Measurements from ENCODE around the gene INO80E.
"Not testable (repeated sequence)": the region's sequence is repeated elsewhere in the genome, so short reads cannot be mapped to it uniquely, and the experiment has no call there.

The INO80E gene

GRCh38 chr16:29995911-29996765 lies at the start of gene INO80E:
Gene INO80E, plus strand, starts transcription at chr16:29996241. Its CDS starts 70 bp downstream, at chr16:29996311.
- peak within 1 kb of the TSS; percentile 97 for H3K27ac ChIP-seq (ENCODE audit: low read depth, low read length)
- peaks cover 6 to 47% of the 10 kb centered on the region in 2 donors for H3K36me3 ChIP-seq (ENCODE audit: control insufficient read depth in 1 of 2, insufficient read depth in 2 of 2, low read length in 2 of 2)
- H3K4me3 ChIP-seq (ENCODE audit: low read depth in 1 of 2, low read length in 2 of 2): peak within 1 kb of the TSS; percentile 97
- H3K27me3 ChIP-seq (ENCODE audit: control insufficient read depth in 1 of 2, insufficient read depth in 2 of 2, low read length in 2 of 2): no peaks in the 10 kb centered on the region
- H3K4me1 ChIP-seq (ENCODE audit: control insufficient read depth in 1 of 2, insufficient read depth in 2 of 2, low read length in 2 of 2): peaks cover 22% of the 10 kb centered on the region in 2 donors
- H3K9ac ChIP-seq (ENCODE audit: low read depth in 1 of 2, low read length in 2 of 2): peak within 1 kb of the TSS; percentile 82 to 95
- H3K9me3 ChIP-seq (ENCODE audit: control insufficient read depth in 1 of 2, low read length in 2 of 2): no peaks in the 10 kb centered on the region

- H3K4me1 ChIP-seq (ENCODE audit: control insufficient read depth in 1 of 2, insufficient read depth in 2 of 2, low read length in 2 of 2): peaks cover 12 to 18% of the 10 kb centered on the region in 2 donors
- no peaks in the 10 kb centered on the region for H3K9me3 ChIP-seq (ENCODE audit: control insufficient read depth in 1 of 2, low read length in 2 of 2)
- no peaks in the 10 kb centered on the region for H3K36me3 ChIP-seq (ENCODE audit: control insufficient read depth in 1 of 2, insufficient read depth in 2 of 2, low read length in 2 of 2)
- H3K4me3 ChIP-seq (ENCODE audit: low read depth in 1 of 2, low read length in 2 of 2): no peak overlapping the region
- no peaks in the 10 kb centered on the region for H3K27me3 ChIP-seq (ENCODE audit: control insufficient read depth in 1 of 2, insufficient read depth in 2 of 2, low read length in 2 of 2)
- H3K27ac ChIP-seq (ENCODE audit: low read depth, low read length): no peak overlapping the region
- no peak overlapping the region for H3K9ac ChIP-seq (ENCODE audit: low read depth in 1 of 2, low read length in 2 of 2)
These were observed 48.1 kb upstream of the INO80E start for GRCh38 chr16:29947897-29948296.

- Histone ChIP-seq H3K27ac (ENCODE audit: low read depth, low read length) (no peak overlapping the region), H3K9ac (ENCODE audit: low read depth in 1 of 2, low read length in 2 of 2) (no peak overlapping the region), H3K9me3 (ENCODE audit: control insufficient read depth in 1 of 2, low read length in 2 of 2) (no peaks in the 10 kb centered on the region), H3K36me3 (ENCODE audit: control insufficient read depth in 1 of 2, insufficient read depth in 2 of 2, low read length in 2 of 2) (no peaks in the 10 kb centered on the region), H3K4me1 (ENCODE audit: control insufficient read depth in 1 of 2, insufficient read depth in 2 of 2, low read length in 2 of 2) (no peaks in the 10 kb centered on the region), H3K4me3 (ENCODE audit: low read depth in 1 of 2, low read length in 2 of 2) (no peak overlapping the region), H3K27me3 (ENCODE audit: control insufficient read depth in 1 of 2, insufficient read depth in 2 of 2, low read length in 2 of 2) (no peaks in the 10 kb centered on the region)
These were observed 45.1 kb upstream of the INO80E start for GRCh38 chr16:29950806-29951461.

GRCh38 chr16:29951625-29952365 lies 44.2 kb upstream of the INO80E start:
- H3K9ac ChIP-seq (ENCODE audit: low read depth in 1 of 2, low read length in 2 of 2): no peak overlapping the region
- H3K36me3 ChIP-seq (ENCODE audit: control insufficient read depth in 1 of 2, insufficient read depth in 2 of 2, low read length in 2 of 2): no peaks in the 10 kb centered on the region
- no peak overlapping the region for H3K4me3 ChIP-seq (ENCODE audit: low read depth in 1 of 2, low read length in 2 of 2)
- H3K4me1 ChIP-seq (ENCODE audit: control insufficient read depth in 1 of 2, insufficient read depth in 2 of 2, low read length in 2 of 2): no peaks in the 10 kb centered on the region
- H3K9me3 ChIP-seq (ENCODE audit: control insufficient read depth in 1 of 2, low read length in 2 of 2): no peaks in the 10 kb centered on the region
- H3K27ac ChIP-seq (ENCODE audit: low read depth, low read length): no peak overlapping the region
- no peaks in the 10 kb centered on the region for H3K27me3 ChIP-seq (ENCODE audit: control insufficient read depth in 1 of 2, insufficient read depth in 2 of 2, low read length in 2 of 2)

GRCh38 chr16:29958756-29959155 lies 37.3 kb upstream of the INO80E start:
- no peak overlapping the region for H3K9ac ChIP-seq (ENCODE audit: low read depth in 1 of 2, low read length in 2 of 2)
- no peak overlapping the region for H3K4me3 ChIP-seq (ENCODE audit: low read depth in 1 of 2, low read length in 2 of 2)
- no peaks in the 10 kb centered on the region for H3K27me3 ChIP-seq (ENCODE audit: control insufficient read depth in 1 of 2, insufficient read depth in 2 of 2, low read length in 2 of 2)
- no peaks in the 10 kb centered on the region for H3K36me3 ChIP-seq (ENCODE audit: control insufficient read depth in 1 of 2, insufficient read depth in 2 of 2, low read length in 2 of 2)
- H3K27ac ChIP-seq (ENCODE audit: low read depth, low read length): no peak overlapping the region
- H3K4me1 ChIP-seq (ENCODE audit: control insufficient read depth in 1 of 2, insufficient read depth in 2 of 2, low read length in 2 of 2): peaks cover 12 to 17% of the 10 kb centered on the region in 2 donors
- H3K9me3 ChIP-seq (ENCODE audit: control insufficient read depth in 1 of 2, low read length in 2 of 2): no peaks in the 10 kb centered on the region

GRCh38 chr16:29959293-29959692 lies 36.7 kb upstream of the INO80E start:
- Histone ChIP-seq H3K9me3 (ENCODE audit: control insufficient read depth in 1 of 2, low read length in 2 of 2) (no peaks in the 10 kb centered on the region), H3K27me3 (ENCODE audit: control insufficient read depth in 1 of 2, insufficient read depth in 2 of 2, low read length in 2 of 2) (no peaks in the 10 kb centered on the region), H3K9ac (ENCODE audit: low read depth in 1 of 2, low read length in 2 of 2) (no peak overlapping the region), H3K36me3 (ENCODE audit: control insufficient read depth in 1 of 2, insufficient read depth in 2 of 2, low read length in 2 of 2) (no peaks in the 10 kb centered on the region), H3K27ac (ENCODE audit: low read depth, low read length) (no peak overlapping the region), H3K4me1 (ENCODE audit: control insufficient read depth in 1 of 2, insufficient read depth in 2 of 2, low read length in 2 of 2) (peaks cover 12 to 17% of the 10 kb centered on the region in 2 donors), H3K4me3 (ENCODE audit: low read depth in 1 of 2, low read length in 2 of 2) (no peak overlapping the region)

- H3K36me3 ChIP-seq (ENCODE audit: control insufficient read depth in 1 of 2, insufficient read depth in 2 of 2, low read length in 2 of 2); H3K27ac ChIP-seq (ENCODE audit: low read depth, low read length); H3K9ac ChIP-seq (ENCODE audit: low read depth in 1 of 2, low read length in 2 of 2); H3K9me3 ChIP-seq (ENCODE audit: control insufficient read depth in 1 of 2, low read length in 2 of 2); H3K27me3 ChIP-seq (ENCODE audit: control insufficient read depth in 1 of 2, insufficient read depth in 2 of 2, low read length in 2 of 2); H3K4me3 ChIP-seq (ENCODE audit: low read depth in 1 of 2, low read length in 2 of 2): not testable (repeated sequence)
- H3K4me1 ChIP-seq (ENCODE audit: control insufficient read depth in 1 of 2, insufficient read depth in 2 of 2, low read length in 2 of 2): peaks cover 12 to 20% of the 10 kb centered on the region in 2 donors
These were observed 36.2 kb upstream of the INO80E start for GRCh38 chr16:29959821-29960220.

GRCh38 chr16:29961127-29961478 lies 34.9 kb upstream of the INO80E start:
- Histone ChIP-seq H3K4me3 (ENCODE audit: low read depth in 1 of 2, low read length in 2 of 2) (peak overlapping the region; percentile 87 to 94), H3K27me3 (ENCODE audit: control insufficient read depth in 1 of 2, insufficient read depth in 2 of 2, low read length in 2 of 2) (no peaks in the 10 kb centered on the region), H3K27ac (ENCODE audit: low read depth, low read length) (no peak overlapping the region), H3K9me3 (ENCODE audit: control insufficient read depth in 1 of 2, low read length in 2 of 2) (no peaks in the 10 kb centered on the region), H3K9ac (ENCODE audit: low read depth in 1 of 2, low read length in 2 of 2) (peak overlapping the region; percentile 79 to 96), H3K4me1 (ENCODE audit: control insufficient read depth in 1 of 2, insufficient read depth in 2 of 2, low read length in 2 of 2) (peaks cover 12 to 23% of the 10 kb centered on the region in 2 donors), H3K36me3 (ENCODE audit: control insufficient read depth in 1 of 2, insufficient read depth in 2 of 2, low read length in 2 of 2) (no peaks in the 10 kb centered on the region)

GRCh38 chr16:29961479-29962343 lies 34.3 kb upstream of the INO80E start, which contains the start of gene TMEM219:
Gene TMEM219, plus strand, starts transcription at chr16:29962079. Its CDS starts 1,065 bp downstream, at chr16:29963144.
- Histone ChIP-seq H3K27ac (ENCODE audit: low read depth, low read length) (peak within 1 kb of the TSS; percentile 92), H3K9ac (ENCODE audit: low read depth in 1 of 2, low read length in 2 of 2) (peak within 1 kb of the TSS; percentile 90 to 96), H3K27me3 (ENCODE audit: control insufficient read depth in 1 of 2, insufficient read depth in 2 of 2, low read length in 2 of 2) (no peaks in the 10 kb centered on the region), H3K36me3 (ENCODE audit: control insufficient read depth in 1 of 2, insufficient read depth in 2 of 2, low read length in 2 of 2) (no peaks in the 10 kb centered on the region), H3K9me3 (ENCODE audit: control insufficient read depth in 1 of 2, low read length in 2 of 2) (no peaks in the 10 kb centered on the region), H3K4me1 (ENCODE audit: control insufficient read depth in 1 of 2, insufficient read depth in 2 of 2, low read length in 2 of 2) (peaks cover 12 to 23% of the 10 kb centered on the region in 2 donors), H3K4me3 (ENCODE audit: low read depth in 1 of 2, low read length in 2 of 2) (peak within 1 kb of the TSS; percentile 87 to 94)
